ENCODE results near the gene PHF23.

- TF ChIP-seq, protein P1, sequence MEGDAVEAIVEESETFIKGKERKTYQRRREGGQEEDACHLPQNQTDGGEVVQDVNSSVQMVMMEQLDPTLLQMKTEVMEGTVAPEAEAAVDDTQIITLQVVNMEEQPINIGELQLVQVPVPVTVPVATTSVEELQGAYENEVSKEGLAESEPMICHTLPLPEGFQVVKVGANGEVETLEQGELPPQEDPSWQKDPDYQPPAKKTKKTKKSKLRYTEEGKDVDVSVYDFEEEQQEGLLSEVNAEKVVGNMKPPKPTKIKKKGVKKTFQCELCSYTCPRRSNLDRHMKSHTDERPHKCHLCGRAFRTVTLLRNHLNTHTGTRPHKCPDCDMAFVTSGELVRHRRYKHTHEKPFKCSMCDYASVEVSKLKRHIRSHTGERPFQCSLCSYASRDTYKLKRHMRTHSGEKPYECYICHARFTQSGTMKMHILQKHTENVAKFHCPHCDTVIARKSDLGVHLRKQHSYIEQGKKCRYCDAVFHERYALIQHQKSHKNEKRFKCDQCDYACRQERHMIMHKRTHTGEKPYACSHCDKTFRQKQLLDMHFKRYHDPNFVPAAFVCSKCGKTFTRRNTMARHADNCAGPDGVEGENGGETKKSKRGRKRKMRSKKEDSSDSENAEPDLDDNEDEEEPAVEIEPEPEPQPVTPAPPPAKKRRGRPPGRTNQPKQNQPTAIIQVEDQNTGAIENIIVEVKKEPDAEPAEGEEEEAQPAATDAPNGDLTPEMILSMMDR (IDR thresholded peaks at IDR 0.05) = no peak
- TF ChIP-seq POLR2A (IDR thresholded peaks at IDR 0.05) = no peak
Measured at GRCh38 chr17:7259555-7259889, 20.3 kb upstream of the PHF23 start.

Measured in thyroid gland (tissue), 4 donors.